H1 (cell line): ENCODE measurements around the gene ADAMTS17. TPM values are rescaled to one million over a fixed set of nuclear protein-coding genes. Genes with fewer than 3 reads are reported as not detected.

ENCODE experiments used
- EP300 ChIP-seq, 2 experiments: IDR thresholded peaks; 1 replicate in 1 of 2; 2 replicates in 1 of 2; pipeline ENCODE4 v1.6.1; 2011 to 2012; ENCODE audit warnings: low read depth in 2 of 2, low read length in 2 of 2, mild to moderate bottlenecking in 2 of 2, borderline replicate concordance in 1 of 2, inconsistent platforms in 1 of 2, moderate library complexity in 1 of 2
- FOSL1 ChIP-seq: IDR thresholded peaks from 2 replicates; pipeline ENCODE4 v1.6.1; 2011; ENCODE audit warnings: mild to moderate bottlenecking, low read depth, low read length, moderate library complexity; ENCODE audit not compliant: insufficient read depth
- GTF2F1 ChIP-seq: IDR thresholded peaks from 2 replicates; pipeline ENCODE4 v1.6.1; 2012; ENCODE audit warnings: low read depth, low read length, improper control_type of control experiment, borderline replicate concordance
- KDM4A ChIP-seq: IDR thresholded peaks from one replicate; pipeline ENCODE4 v1.7.1; 2012; ENCODE audit warnings: low read depth, mild to moderate bottlenecking, moderate library complexity, low read length, inconsistent platforms; ENCODE audit not compliant: severe bottlenecking
- KDM5A ChIP-seq: fragments of 200-600 bp; IDR thresholded peaks from 2 replicates; pipeline ENCODE4 v1.7.1; 2012; ENCODE audit warnings: mild to moderate bottlenecking, low read length, inconsistent platforms, mixed read lengths
- RNF2 ChIP-seq: fragments of 200-900, 300-1000 bp; sonication (generic); IDR thresholded peaks from 2 replicates; pipeline ENCODE4 v1.7.1; 2016; ENCODE audit warnings: borderline replicate concordance, low read depth, mild to moderate bottlenecking, antibody characterized with exemption, low read length; ENCODE audit not compliant: poor library complexity, severe bottlenecking; ENCODE audit errors: missing control alignments
- RXRA ChIP-seq: IDR thresholded peaks from 2 replicates; pipeline ENCODE4 v1.6.1; 2011; ENCODE audit warnings: low read depth, mild to moderate bottlenecking, low read length, moderate library complexity; ENCODE audit not compliant: insufficient read depth
- SIX5 ChIP-seq: IDR thresholded peaks from 2 replicates; pipeline ENCODE4 v1.6.1; 2011; ENCODE audit warnings: mild to moderate bottlenecking, low read depth, low read length
- USF2 ChIP-seq: IDR thresholded peaks from 2 replicates; pipeline ENCODE4 v1.6.1; 2011; ENCODE audit warnings: low read length, improper control_type of control experiment
- polyA plus RNA-seq, 7 experiments: library from polyadenylated mRNA; depleted of rRNA in 3 of 7; stranded (reverse) in 5 of 7; unstranded in 2 of 7; fragments of >200 nt in 5 of 7; fragments of 200-250 nt in 2 of 7; gene quantifications; 1 replicate in 5 of 7; 2 replicates in 1 of 7; 4 replicates in 1 of 7; pipeline versions ENCODE4 v1.2.1 to v1.2.3, GENCODE V29; 2011 to 2013; ENCODE audit warnings: missing spikeins in 2 of 7, mixed read lengths in 2 of 7
- total RNA-seq: library from RNA; stranded (reverse); fragmentation: NEBNext Ultra II Directional; extraction: Animal tissue kit (Norgen Biotek cat#: 25700); gene quantifications from 2 replicates; pipeline ENCODE4 v1.2.1, GENCODE V29; 2021
- TF ChIP-seq, protein P1 (sequence below): fragments of 300-600 bp; sonication (generic); IDR thresholded peaks from 2 replicates; pipeline ENCODE4 v1.7.1; 2012; ENCODE audit warnings: low read length, moderate library complexity, mild to moderate bottlenecking, inconsistent platforms; ENCODE audit not compliant: insufficient replicate concordance

The ADAMTS17 gene
- total and polyA plus RNA-seq, 2 of the 8 experiments (the other 6 are each of a cell fraction or from before 2014, with no cell fraction given): 0.51 to 1.7 TPM

- TF ChIP-seq, protein P1, sequence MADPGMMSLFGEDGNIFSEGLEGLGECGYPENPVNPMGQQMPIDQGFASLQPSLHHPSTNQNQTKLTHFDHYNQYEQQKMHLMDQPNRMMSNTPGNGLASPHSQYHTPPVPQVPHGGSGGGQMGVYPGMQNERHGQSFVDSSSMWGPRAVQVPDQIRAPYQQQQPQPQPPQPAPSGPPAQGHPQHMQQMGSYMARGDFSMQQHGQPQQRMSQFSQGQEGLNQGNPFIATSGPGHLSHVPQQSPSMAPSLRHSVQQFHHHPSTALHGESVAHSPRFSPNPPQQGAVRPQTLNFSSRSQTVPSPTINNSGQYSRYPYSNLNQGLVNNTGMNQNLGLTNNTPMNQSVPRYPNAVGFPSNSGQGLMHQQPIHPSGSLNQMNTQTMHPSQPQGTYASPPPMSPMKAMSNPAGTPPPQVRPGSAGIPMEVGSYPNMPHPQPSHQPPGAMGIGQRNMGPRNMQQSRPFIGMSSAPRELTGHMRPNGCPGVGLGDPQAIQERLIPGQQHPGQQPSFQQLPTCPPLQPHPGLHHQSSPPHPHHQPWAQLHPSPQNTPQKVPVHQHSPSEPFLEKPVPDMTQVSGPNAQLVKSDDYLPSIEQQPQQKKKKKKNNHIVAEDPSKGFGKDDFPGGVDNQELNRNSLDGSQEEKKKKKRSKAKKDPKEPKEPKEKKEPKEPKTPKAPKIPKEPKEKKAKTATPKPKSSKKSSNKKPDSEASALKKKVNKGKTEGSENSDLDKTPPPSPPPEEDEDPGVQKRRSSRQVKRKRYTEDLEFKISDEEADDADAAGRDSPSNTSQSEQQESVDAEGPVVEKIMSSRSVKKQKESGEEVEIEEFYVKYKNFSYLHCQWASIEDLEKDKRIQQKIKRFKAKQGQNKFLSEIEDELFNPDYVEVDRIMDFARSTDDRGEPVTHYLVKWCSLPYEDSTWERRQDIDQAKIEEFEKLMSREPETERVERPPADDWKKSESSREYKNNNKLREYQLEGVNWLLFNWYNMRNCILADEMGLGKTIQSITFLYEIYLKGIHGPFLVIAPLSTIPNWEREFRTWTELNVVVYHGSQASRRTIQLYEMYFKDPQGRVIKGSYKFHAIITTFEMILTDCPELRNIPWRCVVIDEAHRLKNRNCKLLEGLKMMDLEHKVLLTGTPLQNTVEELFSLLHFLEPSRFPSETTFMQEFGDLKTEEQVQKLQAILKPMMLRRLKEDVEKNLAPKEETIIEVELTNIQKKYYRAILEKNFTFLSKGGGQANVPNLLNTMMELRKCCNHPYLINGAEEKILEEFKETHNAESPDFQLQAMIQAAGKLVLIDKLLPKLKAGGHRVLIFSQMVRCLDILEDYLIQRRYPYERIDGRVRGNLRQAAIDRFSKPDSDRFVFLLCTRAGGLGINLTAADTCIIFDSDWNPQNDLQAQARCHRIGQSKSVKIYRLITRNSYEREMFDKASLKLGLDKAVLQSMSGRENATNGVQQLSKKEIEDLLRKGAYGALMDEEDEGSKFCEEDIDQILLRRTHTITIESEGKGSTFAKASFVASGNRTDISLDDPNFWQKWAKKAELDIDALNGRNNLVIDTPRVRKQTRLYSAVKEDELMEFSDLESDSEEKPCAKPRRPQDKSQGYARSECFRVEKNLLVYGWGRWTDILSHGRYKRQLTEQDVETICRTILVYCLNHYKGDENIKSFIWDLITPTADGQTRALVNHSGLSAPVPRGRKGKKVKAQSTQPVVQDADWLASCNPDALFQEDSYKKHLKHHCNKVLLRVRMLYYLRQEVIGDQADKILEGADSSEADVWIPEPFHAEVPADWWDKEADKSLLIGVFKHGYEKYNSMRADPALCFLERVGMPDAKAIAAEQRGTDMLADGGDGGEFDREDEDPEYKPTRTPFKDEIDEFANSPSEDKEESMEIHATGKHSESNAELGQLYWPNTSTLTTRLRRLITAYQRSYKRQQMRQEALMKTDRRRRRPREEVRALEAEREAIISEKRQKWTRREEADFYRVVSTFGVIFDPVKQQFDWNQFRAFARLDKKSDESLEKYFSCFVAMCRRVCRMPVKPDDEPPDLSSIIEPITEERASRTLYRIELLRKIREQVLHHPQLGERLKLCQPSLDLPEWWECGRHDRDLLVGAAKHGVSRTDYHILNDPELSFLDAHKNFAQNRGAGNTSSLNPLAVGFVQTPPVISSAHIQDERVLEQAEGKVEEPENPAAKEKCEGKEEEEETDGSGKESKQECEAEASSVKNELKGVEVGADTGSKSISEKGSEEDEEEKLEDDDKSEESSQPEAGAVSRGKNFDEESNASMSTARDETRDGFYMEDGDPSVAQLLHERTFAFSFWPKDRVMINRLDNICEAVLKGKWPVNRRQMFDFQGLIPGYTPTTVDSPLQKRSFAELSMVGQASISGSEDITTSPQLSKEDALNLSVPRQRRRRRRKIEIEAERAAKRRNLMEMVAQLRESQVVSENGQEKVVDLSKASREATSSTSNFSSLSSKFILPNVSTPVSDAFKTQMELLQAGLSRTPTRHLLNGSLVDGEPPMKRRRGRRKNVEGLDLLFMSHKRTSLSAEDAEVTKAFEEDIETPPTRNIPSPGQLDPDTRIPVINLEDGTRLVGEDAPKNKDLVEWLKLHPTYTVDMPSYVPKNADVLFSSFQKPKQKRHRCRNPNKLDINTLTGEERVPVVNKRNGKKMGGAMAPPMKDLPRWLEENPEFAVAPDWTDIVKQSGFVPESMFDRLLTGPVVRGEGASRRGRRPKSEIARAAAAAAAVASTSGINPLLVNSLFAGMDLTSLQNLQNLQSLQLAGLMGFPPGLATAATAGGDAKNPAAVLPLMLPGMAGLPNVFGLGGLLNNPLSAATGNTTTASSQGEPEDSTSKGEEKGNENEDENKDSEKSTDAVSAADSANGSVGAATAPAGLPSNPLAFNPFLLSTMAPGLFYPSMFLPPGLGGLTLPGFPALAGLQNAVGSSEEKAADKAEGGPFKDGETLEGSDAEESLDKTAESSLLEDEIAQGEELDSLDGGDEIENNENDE: no peak
- TF ChIP-seq USF2 (no peak), SIX5 (no peak), FOSL1 (no peak), KDM5A (no peak), GTF2F1 (no peak), EP300 (IDR thresholded peaks at IDR 0.05; ENCODE audit: borderline replicate concordance in 1 of 2, low read depth in 2 of 2, low read length in 2 of 2) (no peak), KDM4A (no peak), RXRA (no peak), RNF2 (no peak)
Measured at GRCh38 chr15:100168787-100169186, 173.0 kb downstream of the ADAMTS17 start (continued).
